ENCODE data around the gene E2F4. TPM values are rescaled to one million over a fixed set of nuclear protein-coding genes. Genes with fewer than 3 reads are reported as not detected.

The E2F4 gene
- total and polyA plus RNA-seq, 11 donors, result 25.2 to 71.3 (median 33.7) TPM

DNA sequence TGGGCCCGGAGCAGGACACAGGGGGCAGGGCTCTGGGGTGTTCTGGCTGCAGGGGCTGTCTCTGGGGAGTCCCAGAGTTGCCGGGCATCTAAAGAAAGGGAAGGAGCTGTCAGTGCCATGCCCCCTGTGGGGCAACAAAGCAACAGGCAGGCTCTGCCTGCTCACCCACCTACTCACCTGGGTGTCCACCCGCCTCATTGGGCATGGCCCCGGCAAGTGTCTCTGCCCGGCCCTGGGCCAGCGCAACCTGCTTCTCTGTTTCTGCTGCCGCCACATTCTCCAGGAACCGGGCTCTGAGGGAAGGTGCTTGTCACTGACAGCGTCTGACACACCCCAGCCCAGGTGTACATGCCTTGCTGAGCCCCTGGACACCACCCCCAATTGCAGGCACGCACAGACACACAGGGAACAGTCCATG, 42.2 kb downstream of the E2F4 start:
- 87 to 94% (median 92%) methylated on average over 7 to 10 of the region's 10 CpGs for WGBS, 4 donors
- no peak overlapping the region for H3K4me3 ChIP-seq
- H3K27me3 ChIP-seq, result no peaks in the 10 kb centered on the region
- DNase-seq (peak in 3 of 5 donors; percentile 21 to 39 (median 23)), ATAC-seq (no peak)
- H3K9me3 ChIP-seq, result no peaks in the 10 kb centered on the region
- peaks cover 0 to 100% (median 97%) of the 10 kb centered on the region in 9 donors for H3K36me3 ChIP-seq
- intact Hi-C loops (cut with DNase I), result loop anchor here in 1 of 10 donors (10.0 kb wide), 1 partner anchor 791 kb away; the partner anchor contains the start of genes DDX28 and DUS2
- no peaks in the 10 kb centered on the region for H3K4me1 ChIP-seq
- H3K27ac ChIP-seq, result no peak overlapping the region
- TF ChIP-seq POLR2A (IDR thresholded peaks at IDR 0.05) (no peak), CTCF (IDR thresholded peaks at IDR 0.05) (no peak)

GRCh38 chr16:67235816-67236562, 44.0 kb downstream of the E2F4 start:
- Histone ChIP-seq H3K36me3 (peaks cover 0 to 92% (median 85%) of the 10 kb centered on the region in 9 donors), H3K27ac (no peak overlapping the region), H3K4me3 (no peak overlapping the region), H3K27me3 (no peaks in the 10 kb centered on the region), H3K4me1 (peaks cover 5 to 14% (median 10%) of the 10 kb centered on the region in 12 donors), H3K9me3 (no peaks in the 10 kb centered on the region)
- 81 to 87% (median 85%) methylated on average over 15 to 17 of the region's 17 CpGs for WGBS, 4 donors
- peak in 3 of 5 donors; percentile 18 to 40 (median 21) for DNase-seq
- intact Hi-C loops (cut with DNase I), result loop anchor here in 1 of 10 donors (10.0 kb wide), 1 partner anchor 789 kb away; the partner anchor contains the start of genes DDX28 and DUS2
- TF ChIP-seq POLR2A (IDR thresholded peaks at IDR 0.05) (no peak), CTCF (IDR thresholded peaks at IDR 0.05) (no peak)
- no peak for ATAC-seq

DNA sequence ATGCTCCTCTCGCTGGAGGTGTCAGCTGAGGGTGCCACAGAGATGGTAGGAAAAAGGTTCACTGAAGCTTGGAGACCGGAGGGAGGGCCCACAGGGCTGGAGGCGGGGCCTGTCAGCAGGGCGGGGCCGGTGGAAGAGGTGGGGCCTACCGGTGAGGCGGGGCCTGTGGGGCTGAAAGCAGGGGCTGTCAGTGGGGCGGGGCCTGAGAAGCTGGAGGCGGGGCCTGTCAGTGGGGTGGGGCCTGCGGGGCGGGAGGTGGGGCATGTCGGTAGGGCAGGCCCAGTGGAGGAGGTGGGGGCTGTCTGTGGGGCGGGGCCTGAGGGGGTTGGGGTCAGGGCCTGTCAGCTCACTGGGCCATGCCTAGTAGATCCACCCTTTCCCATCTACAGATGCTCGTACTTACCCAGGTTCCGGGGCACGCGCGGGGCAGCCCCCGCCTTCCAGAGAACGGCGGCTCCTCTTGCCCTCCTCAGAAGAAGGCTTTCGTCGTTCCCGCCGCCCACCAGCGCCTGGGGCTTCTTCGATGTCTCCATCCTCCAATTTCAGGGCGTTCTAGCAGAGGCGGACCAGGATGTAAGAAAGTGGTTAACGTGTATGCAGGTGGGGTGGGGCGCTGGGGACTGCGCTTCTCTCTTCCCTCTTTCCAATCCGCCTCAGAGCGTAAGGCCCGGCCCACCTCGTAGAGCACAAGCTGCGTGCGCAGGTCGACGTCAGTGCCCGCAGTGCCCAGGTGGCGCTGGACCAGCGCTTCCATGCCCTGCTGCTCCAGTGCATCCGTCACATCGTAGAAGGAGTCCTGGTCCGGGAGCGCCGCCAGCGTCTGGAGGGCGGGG, 44.8 kb downstream of the E2F4 start:
- Histone ChIP-seq H3K27ac (no peak overlapping the region), H3K36me3 (peaks cover 0 to 84% (median 78%) of the 10 kb centered on the region in 9 donors), H3K4me3 (no peak overlapping the region), H3K27me3 (no peaks in the 10 kb centered on the region), H3K9me3 (no peaks in the 10 kb centered on the region), H3K4me1 (peaks cover 10 to 22% (median 18%) of the 10 kb centered on the region in 12 donors)
- TF ChIP-seq CTCF (IDR thresholded peaks at IDR 0.05), result no peak
- TF ChIP-seq POLR2A (IDR thresholded peaks at IDR 0.05), result no peak
- 76 to 83% (median 81%) methylated on average over 43 to 50 of the region's 50 CpGs for WGBS, 4 donors
- intact Hi-C loops (cut with DNase I), result loop anchor here in 1 of 10 donors (10.0 kb wide), 1 partner anchor 788 kb away; the partner anchor contains the start of genes DDX28 and DUS2
- peak in 2 of 5 donors; percentile 52 to 68 for DNase-seq
- peak in 2 of 4 donors; percentile 14 to 33 for ATAC-seq

Data from heart left ventricle (tissue), 16 donors.